Panc1 (cell line): ENCODE data around the gene CRB3.

Source experiments
- POLR2AphosphoS5 ChIP-seq: IDR thresholded peaks from 2 replicates; pipeline ENCODE4 v1.6.1; 2012; ENCODE audit warnings: mild to moderate bottlenecking, low read depth, low read length, moderate library complexity
- TCF7L2 ChIP-seq: IDR thresholded peaks from 2 replicates; pipeline ENCODE4 v1.6.1; 2011; ENCODE audit warnings: mild to moderate bottlenecking, low read depth, low read length, inconsistent platforms
- TF ChIP-seq, protein P1 (sequence below): fragments of 450-650 bp; IDR thresholded peaks from 2 replicates; pipeline ENCODE4 v1.5.1; 2017; ENCODE audit warnings: mild to moderate bottlenecking
- TF ChIP-seq, protein P2 (sequence below), 2 experiments: IDR thresholded peaks; 2 replicates each; pipeline ENCODE4 v1.6.1; 2011 to 2012; ENCODE audit warnings: low read depth in 2 of 2, control low read depth in 1 of 2, low read length in 1 of 2, mild to moderate bottlenecking in 1 of 2, moderate library complexity in 1 of 2; ENCODE audit not compliant: insufficient read depth in 1 of 2

DNA sequence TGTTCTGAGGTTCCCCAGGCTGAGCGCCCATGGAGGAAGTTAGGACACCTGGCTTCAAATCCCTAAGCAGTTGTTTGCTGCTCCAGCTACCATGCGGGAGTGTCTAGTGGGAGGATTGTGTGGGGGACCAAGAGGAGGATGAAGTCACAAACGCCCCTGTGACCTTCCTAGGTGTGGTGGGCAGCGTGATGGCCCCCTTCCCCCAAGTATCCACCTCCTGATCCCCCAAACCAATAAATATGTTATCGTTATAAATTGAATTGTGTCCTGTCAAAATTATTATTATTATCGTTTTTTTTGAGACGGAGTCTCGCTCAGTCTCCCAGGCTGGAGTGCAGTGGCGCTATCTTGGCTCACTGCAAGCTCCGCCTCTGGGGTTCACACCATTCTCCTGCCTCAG, 30.4 kb upstream of the CRB3 start, which contains the start of gene SLC25A41:
- TF ChIP-seq, protein P1, sequence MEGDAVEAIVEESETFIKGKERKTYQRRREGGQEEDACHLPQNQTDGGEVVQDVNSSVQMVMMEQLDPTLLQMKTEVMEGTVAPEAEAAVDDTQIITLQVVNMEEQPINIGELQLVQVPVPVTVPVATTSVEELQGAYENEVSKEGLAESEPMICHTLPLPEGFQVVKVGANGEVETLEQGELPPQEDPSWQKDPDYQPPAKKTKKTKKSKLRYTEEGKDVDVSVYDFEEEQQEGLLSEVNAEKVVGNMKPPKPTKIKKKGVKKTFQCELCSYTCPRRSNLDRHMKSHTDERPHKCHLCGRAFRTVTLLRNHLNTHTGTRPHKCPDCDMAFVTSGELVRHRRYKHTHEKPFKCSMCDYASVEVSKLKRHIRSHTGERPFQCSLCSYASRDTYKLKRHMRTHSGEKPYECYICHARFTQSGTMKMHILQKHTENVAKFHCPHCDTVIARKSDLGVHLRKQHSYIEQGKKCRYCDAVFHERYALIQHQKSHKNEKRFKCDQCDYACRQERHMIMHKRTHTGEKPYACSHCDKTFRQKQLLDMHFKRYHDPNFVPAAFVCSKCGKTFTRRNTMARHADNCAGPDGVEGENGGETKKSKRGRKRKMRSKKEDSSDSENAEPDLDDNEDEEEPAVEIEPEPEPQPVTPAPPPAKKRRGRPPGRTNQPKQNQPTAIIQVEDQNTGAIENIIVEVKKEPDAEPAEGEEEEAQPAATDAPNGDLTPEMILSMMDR: no peak
- TF ChIP-seq TCF7L2: no peak
- TF ChIP-seq POLR2AphosphoS5: no peak
- TF ChIP-seq, protein P2, sequence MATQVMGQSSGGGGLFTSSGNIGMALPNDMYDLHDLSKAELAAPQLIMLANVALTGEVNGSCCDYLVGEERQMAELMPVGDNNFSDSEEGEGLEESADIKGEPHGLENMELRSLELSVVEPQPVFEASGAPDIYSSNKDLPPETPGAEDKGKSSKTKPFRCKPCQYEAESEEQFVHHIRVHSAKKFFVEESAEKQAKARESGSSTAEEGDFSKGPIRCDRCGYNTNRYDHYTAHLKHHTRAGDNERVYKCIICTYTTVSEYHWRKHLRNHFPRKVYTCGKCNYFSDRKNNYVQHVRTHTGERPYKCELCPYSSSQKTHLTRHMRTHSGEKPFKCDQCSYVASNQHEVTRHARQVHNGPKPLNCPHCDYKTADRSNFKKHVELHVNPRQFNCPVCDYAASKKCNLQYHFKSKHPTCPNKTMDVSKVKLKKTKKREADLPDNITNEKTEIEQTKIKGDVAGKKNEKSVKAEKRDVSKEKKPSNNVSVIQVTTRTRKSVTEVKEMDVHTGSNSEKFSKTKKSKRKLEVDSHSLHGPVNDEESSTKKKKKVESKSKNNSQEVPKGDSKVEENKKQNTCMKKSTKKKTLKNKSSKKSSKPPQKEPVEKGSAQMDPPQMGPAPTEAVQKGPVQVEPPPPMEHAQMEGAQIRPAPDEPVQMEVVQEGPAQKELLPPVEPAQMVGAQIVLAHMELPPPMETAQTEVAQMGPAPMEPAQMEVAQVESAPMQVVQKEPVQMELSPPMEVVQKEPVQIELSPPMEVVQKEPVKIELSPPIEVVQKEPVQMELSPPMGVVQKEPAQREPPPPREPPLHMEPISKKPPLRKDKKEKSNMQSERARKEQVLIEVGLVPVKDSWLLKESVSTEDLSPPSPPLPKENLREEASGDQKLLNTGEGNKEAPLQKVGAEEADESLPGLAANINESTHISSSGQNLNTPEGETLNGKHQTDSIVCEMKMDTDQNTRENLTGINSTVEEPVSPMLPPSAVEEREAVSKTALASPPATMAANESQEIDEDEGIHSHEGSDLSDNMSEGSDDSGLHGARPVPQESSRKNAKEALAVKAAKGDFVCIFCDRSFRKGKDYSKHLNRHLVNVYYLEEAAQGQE (IDR thresholded peaks at IDR 0.05; ENCODE audit: insufficient read depth in 1 of 2, low read depth in 2 of 2, low read length in 1 of 2): no peak
